ENCODE measurements around the gene CFAP46. TPM values are rescaled to one million over a fixed set of nuclear protein-coding genes. Genes with fewer than 3 reads are reported as not detected.

Gene CFAP46
- total RNA-seq, 3 donors from 2014 or later (not counting 1 experiment from before 2014, with no cell fraction given): 0.35 TPM; not detected in 2

- ATAC-seq (no peak), DNase-seq (no peak)
- Histone ChIP-seq H3K27ac (ENCODE audit: low read length) (no peak overlapping the region), H3K27me3 (ENCODE audit: control insufficient read depth, insufficient read depth, low read length) (peaks cover 2% of the 10 kb centered on the region), H3K4me1 (ENCODE audit: control insufficient read depth, insufficient read depth, low read length) (no peaks in the 10 kb centered on the region), H3K9me3 (ENCODE audit: control insufficient read depth, insufficient read depth, low read length) (no peaks in the 10 kb centered on the region), H3K4me3 (ENCODE audit: low read length) (no peak overlapping the region), H3K36me3 (ENCODE audit: control insufficient read depth, insufficient read depth, low read length) (no peaks in the 10 kb centered on the region)
- no peaks in the 10 kb centered on the region for H3K9me3 Mint-ChIP-seq
- no peaks in the 10 kb centered on the region for H3K36me3 Mint-ChIP-seq
- H3K4me1 Mint-ChIP-seq: no peaks in the 10 kb centered on the region
- TF ChIP-seq CTCF (IDR thresholded peaks at IDR 0.05): no peak
- peaks cover 25 to 37% of the 10 kb centered on the region in 2 donors for H3K27me3 Mint-ChIP-seq (ENCODE audit: low read depth in 2 of 2)
- no peak overlapping the region for H3K27ac Mint-ChIP-seq
- intact Hi-C loops (cut with micrococcal nuclease): no loop called here
- H3K4me3 Mint-ChIP-seq: no peak overlapping the region
- 87% methylated on average over 28 of the region's 28 CpGs for WGBS (ENCODE audit: insufficient coverage)
Measured at GRCh38 chr10:132972986-132973902, 30.9 kb upstream of the CFAP46 start.

- TF ChIP-seq CTCF (IDR thresholded peaks at IDR 0.05): no peak
- no peaks in the 10 kb centered on the region for H3K36me3 Mint-ChIP-seq
- Histone ChIP-seq H3K36me3 (ENCODE audit: control insufficient read depth, insufficient read depth, low read length) (no peaks in the 10 kb centered on the region), H3K27me3 (ENCODE audit: control insufficient read depth, insufficient read depth, low read length) (peaks cover 2% of the 10 kb centered on the region), H3K4me3 (ENCODE audit: low read length) (no peak overlapping the region), H3K27ac (ENCODE audit: low read length) (no peak overlapping the region), H3K9me3 (ENCODE audit: control insufficient read depth, insufficient read depth, low read length) (no peaks in the 10 kb centered on the region), H3K4me1 (ENCODE audit: control insufficient read depth, insufficient read depth, low read length) (no peaks in the 10 kb centered on the region)
- 89% methylated on average over 26 of the region's 26 CpGs for WGBS (ENCODE audit: insufficient coverage)
- H3K27me3 Mint-ChIP-seq (ENCODE audit: low read depth in 2 of 2): peaks cover 25 to 40% of the 10 kb centered on the region in 2 donors
- intact Hi-C loops (cut with micrococcal nuclease): no loop called here
- no peaks in the 10 kb centered on the region for H3K9me3 Mint-ChIP-seq
- H3K27ac Mint-ChIP-seq: no peak overlapping the region
- no peaks in the 10 kb centered on the region for H3K4me1 Mint-ChIP-seq
- DNase-seq: no peak
- ATAC-seq: no peak
- no peak overlapping the region for H3K4me3 Mint-ChIP-seq
Measured at GRCh38 chr10:132972149-132972985, 30.0 kb upstream of the CFAP46 start.

- H3K27ac Mint-ChIP-seq: no peak overlapping the region
- peaks cover 25 to 40% of the 10 kb centered on the region in 2 donors for H3K27me3 Mint-ChIP-seq (ENCODE audit: low read depth in 2 of 2)
- intact Hi-C loops (cut with micrococcal nuclease): no loop called here
- no peaks in the 10 kb centered on the region for H3K36me3 Mint-ChIP-seq
- Histone ChIP-seq H3K27ac (ENCODE audit: low read length) (no peak overlapping the region), H3K36me3 (ENCODE audit: control insufficient read depth, insufficient read depth, low read length) (no peaks in the 10 kb centered on the region), H3K4me1 (ENCODE audit: control insufficient read depth, insufficient read depth, low read length) (no peaks in the 10 kb centered on the region), H3K4me3 (ENCODE audit: low read length) (no peak overlapping the region), H3K9me3 (ENCODE audit: control insufficient read depth, insufficient read depth, low read length) (no peaks in the 10 kb centered on the region), H3K27me3 (ENCODE audit: control insufficient read depth, insufficient read depth, low read length) (peaks cover 2% of the 10 kb centered on the region)
- no peak overlapping the region for H3K4me3 Mint-ChIP-seq
- DNase-seq: no peak
- WGBS (ENCODE audit: insufficient coverage): 65% methylated on average over 22 of the region's 24 CpGs
- H3K9me3 Mint-ChIP-seq: no peaks in the 10 kb centered on the region
- H3K4me1 Mint-ChIP-seq: no peaks in the 10 kb centered on the region
- ATAC-seq: no peak
- no peak for TF ChIP-seq CTCF (IDR thresholded peaks at IDR 0.05)
Measured at GRCh38 chr10:132971448-132972148, 29.2 kb upstream of the CFAP46 start.

All from natural killer cell (primary cell).